Amygdala (tissue), 56 donors: ENCODE measurements around the gene EIF5.
A peak's percentile ranks its signal among the peaks of the same experiment; 100 is the strongest.

Experiments
- DNase-seq, 56 donors: peaks; one replicate each; lab custom pipeline; 2025; lab: John Stamatoyannopoulos, UW

The EIF5 gene

GRCh38 chr14:103333754-103334643, at the start of gene EIF5:
Gene EIF5, plus strand, starts transcription at chr14:103334237. Its CDS starts 1,624 bp downstream, at chr14:103335861.
- DNase-seq, result peak; percentile 80 to 100 (median 98)

DNA sequence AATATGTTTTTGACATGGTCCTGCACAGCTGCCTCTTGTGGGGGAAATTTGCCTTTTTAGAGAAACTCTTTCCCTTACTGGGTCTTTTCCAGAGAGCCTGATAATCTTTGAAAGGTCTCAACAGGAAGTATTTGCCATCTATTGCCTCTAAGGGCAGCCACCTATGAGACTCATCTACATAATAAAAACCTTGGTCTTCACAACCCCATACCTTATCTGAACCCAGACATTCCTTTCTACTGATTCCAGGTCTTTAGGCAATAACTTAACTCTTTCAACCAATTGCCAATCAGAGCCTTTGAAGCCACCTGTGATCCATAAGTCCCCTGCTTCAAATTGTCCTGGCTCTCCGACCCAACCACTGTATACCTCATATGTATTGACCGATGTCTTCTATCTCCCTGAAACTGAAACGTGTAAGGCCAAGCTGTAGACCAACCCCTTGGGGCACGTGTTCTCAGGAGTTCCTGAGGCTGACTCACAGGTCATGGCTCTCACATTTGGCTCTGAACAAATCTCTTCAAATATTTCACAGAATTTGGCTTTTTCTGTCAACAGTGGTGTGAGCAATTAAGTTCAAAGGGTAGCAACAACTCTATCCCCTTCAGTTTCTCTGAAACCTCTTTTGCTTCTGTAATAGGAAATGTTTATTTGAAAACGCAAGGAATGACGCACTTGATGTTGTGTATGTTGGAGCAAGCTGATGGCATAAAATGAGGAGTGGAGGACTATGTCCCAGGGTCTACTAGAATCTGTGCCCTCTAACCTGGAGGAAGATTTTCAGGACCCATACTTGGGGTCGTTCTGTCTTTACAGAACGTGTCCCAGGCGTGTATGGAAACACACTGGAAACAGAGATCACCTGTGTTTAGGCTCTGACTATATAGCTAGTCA, 49.2 kb upstream of the EIF5 start:
- no peak for DNase-seq

DNA sequence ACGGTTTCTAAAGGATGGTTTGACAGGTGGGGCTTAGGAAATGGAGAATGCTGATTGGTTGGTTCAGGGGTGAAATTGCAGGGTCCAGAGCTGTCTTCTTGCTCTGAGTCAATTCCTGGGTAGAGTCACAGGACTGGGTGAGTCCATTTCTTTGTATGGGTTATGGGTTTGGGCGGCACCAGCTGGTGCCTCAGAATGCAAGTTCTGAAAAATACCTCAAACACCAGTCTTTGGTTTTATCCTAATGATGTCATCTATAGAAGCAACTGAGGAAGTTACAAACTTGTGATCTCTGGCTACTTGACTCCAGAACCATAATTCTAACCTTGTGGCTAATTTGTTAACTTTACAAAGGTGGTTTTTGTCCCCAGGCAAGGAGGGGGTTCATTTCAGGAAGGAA, 47.6 kb upstream of the EIF5 start:
- no peak for DNase-seq

DNA sequence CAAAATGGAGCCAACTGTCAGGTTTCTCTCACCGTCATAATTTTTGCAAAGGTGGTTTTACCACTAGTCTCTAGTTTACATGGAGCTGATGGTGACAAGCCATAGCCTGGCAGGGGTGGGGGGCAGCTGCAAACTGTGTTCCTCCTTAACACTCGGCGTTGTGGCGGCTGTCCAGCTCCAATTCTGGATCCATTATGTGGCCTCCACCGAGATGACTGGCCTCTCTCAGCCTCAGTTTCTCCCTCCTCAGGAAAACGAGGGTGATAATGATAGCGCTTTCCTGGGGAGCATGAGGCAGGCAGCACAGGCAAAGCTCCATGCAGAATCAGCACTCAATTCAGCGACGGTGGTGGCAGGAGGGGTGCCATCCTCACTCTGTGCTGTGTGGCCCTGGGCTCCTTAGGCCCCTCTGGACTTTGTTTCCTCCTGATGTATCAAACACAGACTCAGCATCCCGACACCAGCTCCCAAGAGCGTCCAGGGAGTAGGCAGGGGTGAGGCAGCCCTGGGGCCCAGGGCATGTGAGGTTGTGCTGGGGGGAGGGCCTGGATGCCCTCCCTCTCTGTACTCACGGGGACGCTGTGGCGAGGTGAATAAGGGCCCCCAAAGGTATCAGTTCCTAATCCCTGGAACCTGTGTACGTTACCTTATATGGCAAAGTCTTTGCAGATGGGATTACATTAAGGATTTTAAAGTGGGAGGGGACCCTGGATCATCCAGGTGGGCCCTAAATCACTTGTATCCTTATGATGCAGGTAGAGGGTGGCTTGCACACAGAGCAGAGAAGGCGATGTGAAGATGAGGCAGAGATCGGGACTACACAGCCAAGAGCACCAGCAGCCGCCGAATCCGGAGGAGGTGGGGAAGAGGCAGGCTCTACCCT, 46.8 kb upstream of the EIF5 start:
- DNase-seq, result no peak

DNA sequence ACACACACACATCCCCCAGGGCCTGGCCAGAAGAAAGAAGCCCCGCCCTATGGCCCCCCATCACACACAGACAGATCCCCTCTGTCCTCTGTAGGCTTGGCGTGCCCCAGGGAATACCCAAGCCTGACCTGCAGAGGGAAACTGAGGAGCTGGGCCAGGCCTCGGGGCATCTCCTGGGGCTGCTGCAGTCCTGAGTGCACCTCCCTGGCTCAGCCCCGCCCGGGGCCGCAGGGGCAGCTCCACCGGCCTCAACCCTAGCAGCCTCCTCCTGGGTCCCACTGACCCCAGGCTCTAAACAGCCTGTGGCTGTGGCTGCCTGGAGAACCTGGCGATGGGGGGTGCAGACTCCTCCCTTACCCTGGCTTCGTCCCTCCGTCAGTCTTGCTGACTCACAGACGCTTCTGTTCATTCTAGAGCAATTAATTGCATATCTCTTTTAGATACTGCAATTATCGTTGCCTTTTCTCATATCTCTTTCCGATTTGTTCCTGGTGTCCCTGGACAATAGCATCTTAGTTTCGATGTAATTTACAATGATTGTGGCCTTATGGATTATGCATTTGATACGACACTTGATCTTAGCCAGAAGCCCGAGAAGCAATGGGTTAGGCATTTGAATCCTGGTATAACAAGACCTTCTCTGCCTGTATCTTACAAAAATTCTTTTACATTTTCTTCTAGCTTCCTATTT, 45.8 kb upstream of the EIF5 start:
- DNase-seq, result no peak

GRCh38 chr14:103290056-103290455, 44.0 kb upstream of the EIF5 start:
- DNase-seq, result no peak

- no peak for DNase-seq
Observed at GRCh38 chr14:103290494-103290893, 43.5 kb upstream of the EIF5 start.

- DNase-seq, result no peak
Observed at GRCh38 chr14:103290961-103291360, 43.1 kb upstream of the EIF5 start.

DNA sequence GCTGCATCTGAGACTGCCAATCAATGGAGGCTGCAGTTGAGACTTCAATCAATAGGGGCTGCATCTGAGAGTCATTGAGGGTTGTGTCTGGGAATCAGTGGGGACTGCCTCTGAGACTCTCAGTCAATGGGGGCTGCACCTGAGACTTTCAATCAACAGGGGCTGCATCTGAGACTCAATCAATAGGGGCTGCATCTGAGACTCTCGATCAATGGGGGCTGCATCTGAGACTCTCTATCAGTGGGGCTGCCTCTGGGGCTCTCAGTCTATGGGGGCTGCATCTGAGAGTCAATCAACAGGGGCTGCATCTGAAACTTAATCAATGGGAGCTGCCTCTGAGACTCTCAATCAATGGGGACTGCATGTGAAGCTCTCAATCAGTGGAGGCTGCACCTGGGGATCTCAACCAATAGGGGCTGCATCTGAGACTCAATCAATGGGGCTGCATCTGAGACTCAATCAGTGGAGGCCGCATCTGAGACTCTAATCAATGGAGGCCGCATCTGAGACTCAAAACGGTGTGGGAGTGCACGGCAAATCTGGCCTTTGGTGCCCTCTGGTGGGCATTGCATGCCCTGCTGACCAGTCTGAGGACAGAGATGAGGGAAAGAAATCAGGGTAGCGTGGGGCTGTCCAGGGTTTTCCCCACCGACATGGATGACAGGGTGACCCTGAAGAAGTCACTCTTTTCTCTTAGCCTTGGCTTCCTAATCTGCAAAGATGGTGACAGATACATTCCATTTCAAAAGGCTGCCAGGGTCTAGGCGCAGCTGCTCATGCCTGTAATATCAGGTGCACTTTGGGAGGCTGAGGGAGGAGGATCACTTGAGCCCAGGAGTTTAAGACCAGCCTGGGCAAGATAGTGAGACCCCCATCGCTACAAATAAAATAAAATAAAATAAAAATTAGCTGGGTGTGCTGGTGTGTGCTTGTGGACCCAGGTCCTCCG, 41.3 kb upstream of the EIF5 start:
- DNase-seq, result peak in 38 of 56 donors; percentile 12 to 86 (median 52)

- no peak for DNase-seq
Observed at GRCh38 chr14:103293465-103293864, 40.6 kb upstream of the EIF5 start.

DNA sequence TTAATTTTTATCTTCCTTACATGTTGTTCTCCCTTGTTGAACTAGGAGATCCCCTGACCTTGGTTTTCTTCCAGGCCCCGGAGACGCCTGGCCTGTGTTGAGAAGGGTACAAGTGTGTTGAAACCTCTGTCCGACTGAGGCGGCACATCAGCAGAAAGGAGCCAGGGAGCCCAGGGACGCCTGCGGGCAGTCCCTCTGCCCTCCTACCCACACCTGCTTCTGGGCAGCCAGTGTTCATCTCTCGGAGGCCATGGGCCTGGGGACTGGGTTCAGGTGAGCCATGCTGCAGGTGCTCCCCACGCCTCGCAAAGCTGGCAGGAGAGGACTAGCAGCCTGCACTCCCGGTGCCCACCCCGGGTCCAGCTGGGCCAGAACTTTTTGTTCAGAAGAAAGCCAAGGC, 39.9 kb upstream of the EIF5 start:
- no peak for DNase-seq

DNA sequence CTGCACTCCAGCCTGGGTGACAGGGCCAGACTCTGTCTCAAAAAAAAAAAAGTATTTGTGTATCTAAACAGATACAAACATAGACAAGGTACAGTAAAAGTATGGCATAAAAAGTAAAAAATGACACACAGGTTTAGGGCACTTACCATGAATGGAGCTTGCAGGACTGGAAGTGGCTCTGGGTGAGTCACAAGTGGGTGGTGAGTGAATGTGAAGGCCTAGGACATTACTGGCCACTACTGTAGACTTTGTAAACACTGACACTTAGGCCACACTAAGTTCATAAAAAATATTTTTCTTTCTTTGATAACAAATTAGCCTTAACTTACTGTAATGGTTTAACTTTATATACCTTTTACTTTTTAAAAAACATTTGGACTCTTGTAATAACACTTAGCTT, 38.0 kb upstream of the EIF5 start:
- no peak for DNase-seq

DNA sequence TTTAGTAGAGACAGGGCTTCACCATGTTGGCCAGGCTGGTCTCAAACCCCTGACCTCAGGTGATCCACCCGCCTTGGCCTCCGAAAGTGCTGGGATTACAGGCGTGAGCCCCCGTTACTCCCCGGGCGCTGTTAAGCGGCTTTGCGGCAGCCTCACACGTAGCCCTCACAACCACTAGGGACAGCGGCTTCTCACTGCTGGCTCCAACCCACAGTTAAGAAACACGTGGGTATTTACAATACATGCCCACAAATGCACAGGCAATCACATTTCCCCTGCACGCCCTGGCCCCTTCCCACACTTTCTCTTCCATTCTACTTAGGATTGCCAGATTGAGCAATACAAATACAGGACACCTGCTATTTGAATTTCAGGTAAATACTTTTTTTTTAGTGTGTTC, 37.0 kb upstream of the EIF5 start:
- no peak for DNase-seq

- no peak for DNase-seq
Observed at GRCh38 chr14:103298620-103299019, 35.4 kb upstream of the EIF5 start.

DNA sequence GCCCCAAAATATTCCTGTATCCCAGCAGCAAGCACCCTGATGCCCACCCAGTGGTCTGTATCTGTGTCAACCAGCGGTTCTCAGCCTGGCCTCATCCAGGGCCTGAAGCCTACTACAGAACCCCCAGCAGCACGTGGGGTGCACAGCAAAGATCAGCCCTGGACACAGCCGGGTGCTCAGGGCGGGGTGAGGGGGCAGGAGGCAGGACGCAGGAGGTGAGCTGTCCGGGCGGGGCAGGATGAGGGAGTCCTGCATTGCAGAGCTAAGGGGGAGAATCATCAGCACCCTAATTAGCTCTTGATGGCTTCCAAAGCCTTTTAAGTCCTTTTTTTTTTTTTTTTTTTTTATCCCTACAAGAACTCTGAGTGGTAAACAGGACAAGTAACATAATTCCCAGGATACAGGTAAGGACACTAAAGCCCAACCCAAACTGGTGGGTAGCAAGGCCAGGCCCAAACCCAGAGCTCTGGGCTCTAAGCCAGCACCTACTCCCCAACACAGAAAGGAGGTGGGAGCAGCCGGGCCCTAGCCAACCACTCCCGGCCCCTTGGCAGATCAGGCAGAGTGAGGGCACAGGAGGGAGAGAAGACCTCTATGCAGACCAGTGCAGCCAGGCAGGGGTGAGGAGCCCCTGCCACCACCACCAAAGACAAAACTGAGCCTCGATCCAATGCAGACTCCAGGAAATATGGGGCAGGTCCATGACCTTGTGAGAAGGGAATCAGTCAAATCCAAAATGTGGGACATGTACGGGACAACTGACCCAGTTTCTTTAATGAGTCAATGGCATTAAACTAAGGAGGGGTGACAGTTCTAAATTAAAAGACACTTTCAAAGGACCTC, 32.3 kb upstream of the EIF5 start:
- DNase-seq, result no peak

DNA sequence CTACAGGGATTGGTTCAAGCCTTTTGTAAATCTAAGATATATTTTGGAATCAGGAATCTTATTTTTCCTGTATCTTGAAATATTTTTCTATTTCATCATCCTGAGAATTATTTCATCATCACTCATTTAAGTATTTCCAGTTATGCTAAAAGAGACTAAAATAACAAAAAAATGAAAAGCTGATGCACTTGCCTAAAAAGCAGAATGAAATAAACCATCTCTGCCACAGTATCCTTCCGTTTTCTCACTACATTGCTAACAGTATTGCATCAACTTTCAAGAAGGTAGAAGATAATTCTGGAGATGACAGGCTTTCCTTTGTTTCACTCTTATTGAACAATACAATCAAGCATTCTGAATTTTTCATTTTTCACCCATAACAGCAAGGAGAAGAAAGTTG, 31.1 kb upstream of the EIF5 start:
- DNase-seq, result no peak

GRCh38 chr14:103304706-103305105, 29.3 kb upstream of the EIF5 start:
- no peak for DNase-seq
